ENCODE results near the gene STING1. TPM values are rescaled to one million over a fixed set of nuclear protein-coding genes. Genes with fewer than 3 reads are reported as not detected.

STING1 gene
- total RNA-seq, 1 experiment from 2014 or later, result 0.48 TPM

- Histone ChIP-seq H3K18ac (ENCODE audit: insufficient read length, low read depth, low read length) (no peak overlapping the region), H2BK15ac (ENCODE audit: low read depth, low read length) (no peak overlapping the region), H3K79me2 (ENCODE audit: insufficient read depth, low read length) (no peaks in the 10 kb centered on the region), H2BK12ac (ENCODE audit: insufficient read length, low read depth, low read length) (no peak overlapping the region), H3K27ac (ENCODE audit: insufficient read length, low read depth, low read length) (no peak overlapping the region), H3T11ph (ENCODE audit: low read length) (no peak overlapping the region), H3K9me3 (ENCODE audit: control insufficient read depth, low read depth, low read length) (no peaks in the 10 kb centered on the region), H3K4me2 (ENCODE audit: insufficient read depth, insufficient read length, low read length) (no peak overlapping the region), H3K23ac (ENCODE audit: insufficient read length, low read depth, low read length) (no peak overlapping the region), H3K27me3 (ENCODE audit: insufficient read depth, low read length) (no peaks in the 10 kb centered on the region), H4K91ac (ENCODE audit: insufficient read length, low read depth, low read length) (no peak overlapping the region), H3K56ac (ENCODE audit: insufficient read length, low read depth, low read length) (no peak overlapping the region), H4K20me1 (ENCODE audit: control insufficient read depth, insufficient read depth, insufficient read length) (no peaks in the 10 kb centered on the region), H2BK20ac (ENCODE audit: low read depth, low read length, poor library complexity, severe bottlenecking) (no peak overlapping the region), H3K79me1 (ENCODE audit: insufficient read depth, low read depth, low read length, poor library complexity, severe bottlenecking) (no peaks in the 10 kb centered on the region), H3K9ac (ENCODE audit: extremely low read depth, insufficient read length, low read length) (no peak overlapping the region), H3K4ac (ENCODE audit: low read depth, low read length) (no peak overlapping the region), H4K8ac (replicated peaks; ENCODE audit: insufficient read length, low read depth, low read length) (no peak overlapping the region), H3K23me2 (ENCODE audit: insufficient read length, low read depth, low read length, poor library complexity, severe bottlenecking) (no peaks in the 10 kb centered on the region), H4K5ac (ENCODE audit: insufficient read length, low read depth, low read length) (no peak overlapping the region), H2BK120ac (ENCODE audit: low read depth, low read length, poor library complexity, severe bottlenecking) (no peak overlapping the region), H3K14ac (ENCODE audit: insufficient read depth, low read length) (no peak overlapping the region), H2AFZ (ENCODE audit: low read length) (no peak overlapping the region), H3K4me1 (ENCODE audit: insufficient read depth, low read length) (peaks cover 18% of the 10 kb centered on the region; the same call in 1 of the 2 replicates), H2AK5ac (ENCODE audit: insufficient read length, low read length) (no peak overlapping the region), H2BK5ac (ENCODE audit: insufficient read length, low read length) (no peak overlapping the region)
- no peaks in the 10 kb centered on the region; a peak in 1 of 5 replicates for H3K9me3 Mint-ChIP-seq
- no peaks in the 10 kb centered on the region; the same call in 1 of the 2 replicates for H3K27me3 Mint-ChIP-seq (ENCODE audit: low read depth)
- no CpG with 5 or more reads among the region's 1 CpG for WGBS (ENCODE audit: extremely low coverage, insufficient read length, low lambda C conversion rate)
- H3K4me1 Mint-ChIP-seq, result peaks cover 29 to 38% of the 10 kb centered on the region in 2 experiments
- DNase-seq, result no peak
- H3K36me3 Mint-ChIP-seq (ENCODE audit: insufficient read depth in 1 of 3, low read depth in 3 of 3), result no peaks in the 10 kb centered on the region
- no peak overlapping the region; a peak in 1 of 7 replicates for H3K27ac Mint-ChIP-seq
- no peak overlapping the region for H3K4me3 Mint-ChIP-seq
- TF ChIP-seq CTCF (conservative IDR thresholded peaks at IDR 0.05), result no peak
Measured at GRCh38 chr5:139460455-139460854, 22.1 kb downstream of the STING1 start.

All from H9 (cell line).